Mucosa of rectum (tissue), 2 donors: ENCODE data around the gene NTN5.
"Not testable (repeated sequence)": the region's sequence is repeated elsewhere in the genome, so short reads cannot be mapped to it uniquely, and the experiment has no call there.

Experiments
- H3K27ac ChIP-seq, 2 donors: one replicate each; pipeline ENCODE4 v1.7.0; 2013; ENCODE audit warnings: inconsistent platforms in 2 of 2, low read depth in 2 of 2, low read length in 2 of 2
- H3K27me3 ChIP-seq, 2 donors: one replicate each; pipeline ENCODE4 v1.7.0; 2013; ENCODE audit warnings: low read length in 2 of 2; ENCODE audit not compliant: control insufficient read depth in 2 of 2, insufficient read depth in 2 of 2
- H3K36me3 ChIP-seq, 2 donors: one replicate each; pipeline ENCODE4 v1.7.0; 2013; ENCODE audit warnings: low read length in 2 of 2; ENCODE audit not compliant: control insufficient read depth in 2 of 2, insufficient read depth in 2 of 2
- H3K4me1 ChIP-seq, 2 donors: one replicate each; pipeline ENCODE4 v1.7.0; 2013; ENCODE audit warnings: low read length in 2 of 2, mild to moderate bottlenecking in 1 of 2; ENCODE audit not compliant: control insufficient read depth in 2 of 2, insufficient read depth in 2 of 2
- H3K4me3 ChIP-seq, 2 donors: one replicate each; pipeline ENCODE4 v1.7.0; 2013; ENCODE audit warnings: low read length in 2 of 2
- H3K9ac ChIP-seq, 2 donors: one replicate each; pipeline ENCODE4 v1.7.0; 2013; ENCODE audit warnings: low read length in 2 of 2, low read depth in 1 of 2, mild to moderate bottlenecking in 1 of 2
- H3K9me3 ChIP-seq, 2 donors: one replicate each; pipeline ENCODE4 v1.7.0; 2013; ENCODE audit warnings: low read length in 2 of 2; ENCODE audit not compliant: control insufficient read depth in 2 of 2
- donor health status: healthy.
- donor health status: Normal muscosa, but diverticular disease.

NTN5 gene

GRCh38 chr19:48681127-48681470 is 8.3 kb upstream of the NTN5 start:
- H3K27me3 ChIP-seq: no peaks in the 10 kb centered on the region
- H3K27ac ChIP-seq: peak overlapping the region; percentile 1 to 24

GRCh38 chr19:48680436-48681126 is 7.8 kb upstream of the NTN5 start:
- Histone ChIP-seq H3K36me3 (no peaks in the 10 kb centered on the region), H3K4me1 (peaks cover 12 to 29% of the 10 kb centered on the region in 2 donors), H3K27ac (peak overlapping the region in 1 of 2 donors; percentile 24), H3K27me3 (no peaks in the 10 kb centered on the region), H3K4me3 (no peak overlapping the region), H3K9me3 (no peaks in the 10 kb centered on the region), H3K9ac (no peak overlapping the region)

More at GRCh38 chr19:48681127-48681470, 8.3 kb upstream of the NTN5 start:
- Histone ChIP-seq H3K36me3 (no peaks in the 10 kb centered on the region), H3K9me3 (no peaks in the 10 kb centered on the region), H3K4me3 (no peak overlapping the region), H3K4me1 (peaks cover 12 to 27% of the 10 kb centered on the region in 2 donors), H3K9ac (no peak overlapping the region)

- H3K27ac ChIP-seq, H3K36me3 ChIP-seq, H3K9ac ChIP-seq, H3K4me3 ChIP-seq, H3K9me3 ChIP-seq, H3K27me3 ChIP-seq: not testable (repeated sequence)
- peaks cover 12 to 29% of the 10 kb centered on the region in 2 donors for H3K4me1 ChIP-seq
Measured at GRCh38 chr19:48680006-48680405, 7.2 kb upstream of the NTN5 start.

GRCh38 chr19:48678201-48678600 is 5.4 kb upstream of the NTN5 start:
- no peaks in the 10 kb centered on the region for H3K27me3 ChIP-seq
- no peaks in the 10 kb centered on the region for H3K36me3 ChIP-seq
- H3K4me3 ChIP-seq: no peak overlapping the region
- H3K9ac ChIP-seq: peak overlapping the region in 1 of 2 donors; percentile 51
- peaks cover 9 to 25% of the 10 kb centered on the region in 2 donors for H3K4me1 ChIP-seq
- peak overlapping the region; percentile 58 to 70 for H3K27ac ChIP-seq
- no peaks in the 10 kb centered on the region for H3K9me3 ChIP-seq

GRCh38 chr19:48676887-48677286 is 4.1 kb upstream of the NTN5 start:
- H3K27me3 ChIP-seq: no peaks in the 10 kb centered on the region
- peak overlapping the region in 1 of 2 donors; percentile 58 for H3K9ac ChIP-seq
- H3K4me3 ChIP-seq: no peak overlapping the region
- H3K36me3 ChIP-seq: no peaks in the 10 kb centered on the region
- peaks cover 9 to 25% of the 10 kb centered on the region in 2 donors for H3K4me1 ChIP-seq
- H3K27ac ChIP-seq: peak overlapping the region; percentile 32 to 70
- H3K9me3 ChIP-seq: no peaks in the 10 kb centered on the region

- no peaks in the 10 kb centered on the region for H3K36me3 ChIP-seq
- no peaks in the 10 kb centered on the region for H3K27me3 ChIP-seq
- H3K9me3 ChIP-seq: no peaks in the 10 kb centered on the region
- H3K4me3 ChIP-seq: no peak overlapping the region
- H3K9ac ChIP-seq: no peak overlapping the region
- H3K4me1 ChIP-seq: peaks cover 9 to 25% of the 10 kb centered on the region in 2 donors
- peak overlapping the region; percentile 32 to 70 for H3K27ac ChIP-seq
Measured at GRCh38 chr19:48676487-48676886, 3.7 kb upstream of the NTN5 start.

GRCh38 chr19:48674921-48675824 is 2.4 kb upstream of the NTN5 start:
- peak overlapping the region in 1 of 2 donors; percentile 11 for H3K9ac ChIP-seq
- H3K4me1 ChIP-seq: peaks cover 9 to 25% of the 10 kb centered on the region in 2 donors
- no peaks in the 10 kb centered on the region for H3K27me3 ChIP-seq
- H3K36me3 ChIP-seq: no peaks in the 10 kb centered on the region
- H3K27ac ChIP-seq: no peak overlapping the region
- H3K9me3 ChIP-seq: no peaks in the 10 kb centered on the region
- H3K4me3 ChIP-seq: no peak overlapping the region

GRCh38 chr19:48674216-48674809 is 1.5 kb upstream of the NTN5 start:
- H3K9ac ChIP-seq: no peak overlapping the region
- no peak overlapping the region for H3K4me3 ChIP-seq
- no peak overlapping the region for H3K27ac ChIP-seq
- H3K27me3 ChIP-seq: no peaks in the 10 kb centered on the region
- H3K36me3 ChIP-seq: no peaks in the 10 kb centered on the region
- H3K4me1 ChIP-seq: peaks cover 9 to 25% of the 10 kb centered on the region in 2 donors
- no peaks in the 10 kb centered on the region for H3K9me3 ChIP-seq

- H3K27me3 ChIP-seq: no peaks in the 10 kb centered on the region
- H3K9me3 ChIP-seq: no peaks in the 10 kb centered on the region
- no peak overlapping the region for H3K9ac ChIP-seq
- H3K4me3 ChIP-seq: no peak overlapping the region
- H3K4me1 ChIP-seq: peaks cover 9 to 22% of the 10 kb centered on the region in 2 donors
- H3K27ac ChIP-seq: no peak overlapping the region
- no peaks in the 10 kb centered on the region for H3K36me3 ChIP-seq
Measured at GRCh38 chr19:48673436-48674100, 751 bp upstream of the NTN5 start.
